Activated CD4-positive, CD25-positive, alpha-beta regulatory T cell (primary cell): ENCODE data around the gene PTPN20.

ENCODE experiments used
- DNase-seq, 4 experiments: peaks; one replicate each; lab custom pipeline; 2025; lab: John Stamatoyannopoulos, UW

PTPN20 gene

GRCh38 chr10:47035171-47035818 lies 124.1 kb downstream of the PTPN20 start:
- DNase-seq, result no peak

DNA sequence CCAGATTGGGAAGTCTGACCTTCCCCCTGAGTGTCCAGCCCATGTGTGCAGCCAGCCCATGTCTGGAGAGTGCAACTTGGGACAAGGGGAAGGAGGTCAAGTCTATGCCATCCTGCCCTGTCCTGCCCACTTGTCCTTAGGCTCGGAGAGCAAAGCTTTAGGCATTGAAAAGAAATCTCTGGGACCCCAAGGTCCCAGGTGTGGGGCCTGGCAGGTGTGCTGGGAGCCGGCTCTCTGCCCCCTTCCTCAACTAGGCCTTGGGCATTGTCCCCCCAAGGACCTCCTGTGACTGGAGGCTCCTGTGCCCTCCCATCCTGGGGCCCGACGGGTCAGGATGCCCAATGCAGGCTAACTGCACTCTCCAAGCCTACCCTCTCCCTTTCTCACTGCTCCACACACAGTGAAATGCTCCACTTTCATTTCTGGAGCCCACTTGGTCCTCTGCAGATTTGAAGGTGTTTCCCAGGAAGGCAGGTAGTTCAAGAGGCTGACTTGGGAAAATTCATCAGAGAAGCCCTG lies 124.7 kb downstream of the PTPN20 start:
- DNase-seq, result no peak

DNA sequence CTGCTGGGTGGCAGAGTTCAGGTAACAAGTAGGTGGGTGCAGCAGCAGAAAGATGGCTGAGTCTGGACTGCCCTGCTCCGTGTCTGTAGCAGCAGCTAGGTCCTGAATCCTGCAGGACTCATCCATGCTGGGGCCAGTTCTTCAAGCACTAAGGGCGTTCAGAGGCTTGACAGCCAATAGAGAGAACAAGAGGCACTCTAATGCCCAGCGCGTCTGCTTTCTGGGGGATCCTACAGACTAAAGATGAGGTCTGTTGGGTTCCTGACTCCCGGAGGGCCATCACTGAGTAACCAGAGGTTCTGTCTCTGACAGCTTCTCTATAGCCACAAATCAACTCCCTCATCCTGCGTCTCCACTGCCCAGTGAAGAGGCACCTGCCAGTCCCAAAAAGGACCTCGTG lies 125.5 kb downstream of the PTPN20 start:
- DNase-seq, result no peak

- DNase-seq, result no peak
Observed at GRCh38 chr10:47037654-47038425, 126.6 kb downstream of the PTPN20 start.

DNA sequence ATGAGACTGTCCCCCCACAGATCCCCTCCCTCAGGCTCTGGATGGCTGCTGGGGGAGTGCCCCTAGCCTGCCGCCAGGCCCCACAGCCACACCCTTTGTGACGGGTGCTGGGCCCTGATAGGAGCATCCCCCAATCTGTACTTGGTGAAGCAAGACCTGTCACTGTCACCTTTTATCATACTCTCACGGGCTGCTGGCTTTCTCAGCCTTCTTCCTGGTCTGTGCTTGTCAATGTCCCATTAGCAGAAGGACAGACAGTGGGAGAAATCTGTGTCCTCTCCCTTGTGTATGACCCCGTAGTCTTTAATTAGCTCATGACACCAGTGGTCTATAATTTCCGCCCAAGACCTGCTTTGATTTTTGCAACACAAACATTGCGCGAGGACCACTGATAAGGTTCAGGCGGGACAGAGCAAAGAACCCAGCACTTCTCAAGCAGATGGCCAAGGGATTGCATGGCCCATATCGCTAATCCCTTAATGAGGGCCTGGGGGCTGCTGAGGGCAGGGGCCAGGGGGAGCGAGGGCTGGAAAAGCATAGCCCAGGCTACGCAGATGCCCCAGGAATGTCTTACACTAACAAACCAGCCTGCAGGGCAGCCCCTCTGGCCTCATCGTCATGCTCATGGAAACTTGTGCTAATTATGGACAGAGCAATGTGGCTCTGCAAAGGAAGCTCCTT lies 127.8 kb downstream of the PTPN20 start:
- DNase-seq, result no peak

DNA sequence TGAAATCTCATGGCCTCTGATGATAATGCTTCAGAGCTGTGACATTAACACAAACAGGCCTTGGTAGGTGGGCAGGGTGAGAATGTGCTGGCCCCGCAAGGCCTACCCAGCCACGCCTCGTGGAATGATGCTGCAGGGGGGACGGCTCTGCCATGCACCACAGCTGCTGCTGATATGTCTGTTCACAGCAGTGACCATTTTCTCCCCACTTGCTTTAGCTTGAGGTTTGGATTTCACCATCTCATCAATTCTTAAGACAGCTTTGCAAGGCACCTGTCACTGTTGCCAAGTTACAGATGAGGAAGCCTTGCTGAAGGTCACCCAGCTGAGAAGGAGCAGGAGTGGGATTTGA lies 128.3 kb downstream of the PTPN20 start:
- DNase-seq, result no peak

DNA sequence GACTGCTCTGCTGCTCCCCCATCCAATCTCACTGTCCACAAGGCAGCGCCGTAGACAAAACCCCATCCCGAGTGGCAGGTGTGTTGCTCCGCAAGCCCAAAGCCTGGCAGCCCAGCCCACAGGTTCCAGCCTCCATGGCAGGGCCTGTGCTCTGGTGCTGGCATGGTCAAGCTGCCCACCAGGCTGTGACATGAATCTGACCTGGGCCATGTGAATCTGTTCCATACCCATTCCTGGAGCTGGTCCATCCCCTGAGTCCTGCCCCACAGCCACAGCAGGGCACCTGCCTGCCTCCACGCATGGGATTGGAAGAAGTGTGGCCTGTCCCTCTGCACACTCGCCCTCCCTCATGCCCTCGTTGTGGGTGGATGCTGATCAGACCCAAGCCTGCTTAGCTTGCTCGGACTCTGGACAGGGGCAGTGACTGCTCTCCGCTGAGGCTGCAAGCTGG lies 128.8 kb downstream of the PTPN20 start:
- DNase-seq, result no peak

GRCh38 chr10:47040681-47041080 lies 129.5 kb downstream of the PTPN20 start:
- no peak for DNase-seq

- no peak for DNase-seq
Observed at GRCh38 chr10:47041396-47042198, 130.4 kb downstream of the PTPN20 start.

DNA sequence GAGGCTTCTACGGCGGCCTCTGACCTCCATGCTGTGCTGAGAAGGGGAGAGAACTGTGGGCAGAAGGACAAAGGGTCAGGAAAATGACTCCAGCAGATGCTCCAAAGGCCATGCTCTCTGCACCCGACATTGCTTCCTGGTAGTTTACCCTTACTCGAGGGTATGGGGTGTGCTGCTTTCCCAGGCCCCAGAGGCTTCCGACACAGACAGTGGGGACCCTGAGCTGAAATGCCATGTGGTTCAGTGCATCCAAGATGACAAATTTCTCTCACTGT lies 130.9 kb downstream of the PTPN20 start:
- DNase-seq, result no peak

- DNase-seq, result no peak
Observed at GRCh38 chr10:47042780-47043750, 131.8 kb downstream of the PTPN20 start.

GRCh38 chr10:47043928-47044538 lies 132.8 kb downstream of the PTPN20 start:
- no peak for DNase-seq

DNA sequence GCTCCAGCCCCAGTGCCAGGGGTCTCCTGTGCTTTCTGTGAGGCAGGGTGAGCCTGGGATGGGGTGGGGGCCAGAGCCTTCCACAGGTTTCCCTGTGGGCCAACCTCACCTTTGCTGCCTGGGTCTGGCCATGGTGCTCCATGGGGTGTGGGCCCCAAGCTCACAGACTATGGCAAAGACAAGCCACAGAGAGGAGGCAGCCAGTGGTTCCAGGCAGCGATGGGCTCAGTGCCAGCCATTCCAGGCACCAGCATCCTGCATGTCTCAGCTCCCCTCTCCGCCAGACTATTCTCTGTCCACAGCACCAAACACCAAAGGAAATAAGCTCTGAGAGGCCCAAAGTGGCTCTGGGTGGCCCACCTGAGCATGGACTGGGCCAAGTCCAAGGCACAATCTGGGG lies 133.5 kb downstream of the PTPN20 start:
- no peak for DNase-seq

DNA sequence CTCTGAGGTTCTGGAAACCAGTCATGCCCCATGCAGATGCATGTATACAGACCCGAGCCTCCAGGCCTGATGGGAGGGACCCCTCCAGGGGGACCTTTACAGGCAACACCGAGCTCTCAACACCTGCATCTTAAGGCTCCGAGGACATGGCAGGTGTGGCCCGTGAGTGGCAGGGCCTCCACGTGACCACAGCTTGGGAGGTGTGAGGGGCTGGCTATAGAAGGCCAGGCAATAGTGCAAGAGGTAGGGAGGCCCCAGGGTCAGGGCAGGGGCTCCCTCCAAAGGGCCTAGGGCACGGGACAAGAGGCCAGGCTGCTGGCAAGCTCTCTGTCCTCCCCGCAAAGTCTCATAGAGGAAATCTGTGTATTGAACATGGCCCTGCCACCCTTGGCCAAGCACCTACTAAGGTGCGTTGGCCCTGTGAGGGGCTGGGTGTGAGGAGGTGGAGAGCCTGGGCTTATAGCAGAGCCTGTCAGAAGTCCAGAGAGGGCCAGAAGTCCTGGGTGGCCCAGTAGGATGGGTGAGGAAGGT lies 134.2 kb downstream of the PTPN20 start:
- no peak for DNase-seq

DNA sequence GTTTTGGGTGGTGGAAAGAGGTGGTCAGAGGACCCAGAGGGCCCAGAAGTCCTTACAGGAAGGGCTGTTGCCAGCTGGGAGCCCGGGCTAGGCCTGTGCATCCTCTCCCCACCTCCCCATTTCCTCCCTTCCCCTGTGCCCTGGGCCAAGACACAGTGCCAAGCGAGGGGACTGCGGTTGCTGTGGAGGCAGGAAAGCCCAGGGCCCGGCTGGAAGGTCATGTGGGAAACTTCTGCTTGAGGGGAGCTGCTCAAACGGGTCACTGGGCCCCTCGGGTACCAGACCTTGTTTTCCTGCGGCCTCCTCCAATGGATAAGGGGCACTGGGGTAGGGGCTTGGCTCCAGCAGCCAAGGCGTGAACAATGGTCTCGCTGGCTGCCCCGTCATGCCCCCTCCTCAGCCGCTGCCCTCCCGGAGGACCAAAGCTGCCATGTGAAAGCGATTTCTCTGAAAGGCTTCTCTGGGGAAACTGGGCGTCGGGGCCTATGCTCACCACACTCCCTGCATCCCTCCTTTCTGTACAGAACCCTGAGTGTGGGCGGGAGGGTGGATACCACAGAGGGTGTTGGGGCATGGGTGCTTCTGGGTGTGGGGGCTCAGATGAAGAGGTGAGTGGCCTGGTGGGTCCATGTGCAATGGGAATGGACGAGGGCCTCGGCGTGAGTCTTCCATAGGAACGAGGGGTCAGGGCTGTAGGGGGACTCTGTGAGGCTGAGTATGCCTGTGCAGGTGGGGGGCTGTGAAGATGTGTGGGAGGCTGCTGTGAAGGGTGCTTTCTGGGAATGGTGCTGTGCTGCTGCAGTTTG lies 135.3 kb downstream of the PTPN20 start:
- no peak for DNase-seq

DNA sequence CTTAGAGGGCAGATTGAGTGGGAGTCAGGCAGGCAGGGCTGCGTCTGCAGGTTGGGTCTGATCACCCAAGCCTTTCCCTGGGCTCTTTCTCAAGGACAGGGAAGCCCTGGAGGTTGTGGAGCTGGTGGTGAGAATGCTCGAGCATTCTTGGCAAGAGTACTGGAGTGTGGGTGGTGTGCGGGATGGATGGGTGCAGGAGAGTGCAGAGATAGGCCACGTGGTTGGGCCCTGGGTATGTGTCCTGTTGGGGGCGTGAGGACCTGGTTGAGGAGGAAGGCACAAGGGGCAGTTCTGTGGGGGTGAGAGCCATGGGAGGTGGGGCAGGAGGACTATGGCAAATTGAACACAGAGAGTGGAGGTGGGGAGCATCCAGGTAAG lies 135.9 kb downstream of the PTPN20 start:
- DNase-seq, result no peak

DNA sequence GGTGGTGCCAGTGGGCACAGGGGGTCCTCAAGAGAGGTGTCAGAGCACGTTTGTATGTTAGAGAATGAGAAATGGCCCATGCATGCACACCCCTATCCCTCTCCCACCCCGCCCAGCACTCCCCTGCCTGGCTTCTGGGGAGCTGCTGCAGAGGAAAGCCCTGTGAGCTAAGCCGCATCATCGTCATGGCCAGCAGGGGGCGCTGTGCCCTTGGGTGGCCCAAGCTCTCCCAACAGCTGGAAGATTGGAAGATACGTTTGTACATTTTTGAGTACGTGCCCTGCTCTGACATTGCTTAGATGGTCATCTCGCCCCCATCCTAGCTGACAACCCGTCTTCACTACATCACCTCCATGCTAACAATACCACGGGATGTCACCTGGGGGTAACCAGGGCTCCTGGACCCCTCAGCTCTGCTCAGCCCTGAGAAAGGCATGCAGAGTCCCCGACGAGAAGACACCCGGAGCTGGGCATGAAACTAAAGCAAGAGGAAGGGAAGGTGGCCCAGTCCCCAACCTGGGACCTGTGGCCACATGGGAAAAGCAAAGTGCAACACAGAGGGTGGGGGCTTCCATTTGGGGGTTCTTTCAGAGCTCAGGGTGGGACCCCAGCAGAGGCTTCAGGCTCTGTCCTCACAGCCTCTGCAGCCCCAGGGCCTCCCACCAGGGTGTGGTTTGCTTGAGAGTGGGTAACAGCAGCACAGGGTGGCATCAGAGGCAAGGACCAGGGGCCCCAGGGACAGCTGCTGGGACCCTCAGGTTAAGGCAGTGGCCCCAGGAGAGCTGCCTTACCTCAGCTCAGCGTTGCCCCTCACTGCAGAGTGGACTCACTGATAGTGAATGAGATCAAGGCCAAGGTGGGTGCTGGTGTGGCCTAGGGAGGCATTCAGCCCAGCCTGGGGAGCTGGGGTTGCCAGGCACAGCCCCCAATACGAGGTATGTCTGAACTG lies 136.6 kb downstream of the PTPN20 start:
- peak; percentile 42 to 57 (median 49) for DNase-seq

GRCh38 chr10:47048526-47048905 lies 137.3 kb downstream of the PTPN20 start:
- no peak for DNase-seq
